Pons (tissue), 1 donor: ENCODE measurements around the gene PDE4D.

Experiments used
- DNase-seq: peaks from one replicate; pipeline ENCODE4 v3.0.0-alpha.2; 2016; ENCODE audit warnings: low spot score

PDE4D gene

DNA sequence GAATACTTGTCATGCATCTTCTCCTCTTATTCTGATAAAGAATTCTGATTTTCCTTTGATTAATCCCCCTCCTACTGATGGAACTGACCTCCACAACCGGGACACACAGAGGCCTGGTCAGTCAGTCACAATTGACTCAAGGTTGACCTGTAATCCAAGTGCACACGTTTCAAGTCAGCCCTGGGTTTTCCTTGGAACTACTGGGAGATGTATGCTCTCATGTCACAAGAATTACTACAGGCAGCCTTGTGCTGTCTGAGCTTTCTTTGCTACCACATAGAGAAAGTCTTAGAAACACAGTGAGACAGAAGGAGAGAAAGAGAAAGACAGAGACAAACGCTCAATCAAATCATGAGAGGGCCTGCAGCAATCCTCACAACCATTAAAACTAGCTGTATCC, 345.8 kb downstream of the PDE4D start:
- no peak for DNase-seq

- DNase-seq: no peak
These were observed 349.0 kb downstream of the PDE4D start for GRCh38 chr5:59544573-59544972.

GRCh38 chr5:59543821-59544442, 349.6 kb downstream of the PDE4D start:
- no peak for DNase-seq

DNA sequence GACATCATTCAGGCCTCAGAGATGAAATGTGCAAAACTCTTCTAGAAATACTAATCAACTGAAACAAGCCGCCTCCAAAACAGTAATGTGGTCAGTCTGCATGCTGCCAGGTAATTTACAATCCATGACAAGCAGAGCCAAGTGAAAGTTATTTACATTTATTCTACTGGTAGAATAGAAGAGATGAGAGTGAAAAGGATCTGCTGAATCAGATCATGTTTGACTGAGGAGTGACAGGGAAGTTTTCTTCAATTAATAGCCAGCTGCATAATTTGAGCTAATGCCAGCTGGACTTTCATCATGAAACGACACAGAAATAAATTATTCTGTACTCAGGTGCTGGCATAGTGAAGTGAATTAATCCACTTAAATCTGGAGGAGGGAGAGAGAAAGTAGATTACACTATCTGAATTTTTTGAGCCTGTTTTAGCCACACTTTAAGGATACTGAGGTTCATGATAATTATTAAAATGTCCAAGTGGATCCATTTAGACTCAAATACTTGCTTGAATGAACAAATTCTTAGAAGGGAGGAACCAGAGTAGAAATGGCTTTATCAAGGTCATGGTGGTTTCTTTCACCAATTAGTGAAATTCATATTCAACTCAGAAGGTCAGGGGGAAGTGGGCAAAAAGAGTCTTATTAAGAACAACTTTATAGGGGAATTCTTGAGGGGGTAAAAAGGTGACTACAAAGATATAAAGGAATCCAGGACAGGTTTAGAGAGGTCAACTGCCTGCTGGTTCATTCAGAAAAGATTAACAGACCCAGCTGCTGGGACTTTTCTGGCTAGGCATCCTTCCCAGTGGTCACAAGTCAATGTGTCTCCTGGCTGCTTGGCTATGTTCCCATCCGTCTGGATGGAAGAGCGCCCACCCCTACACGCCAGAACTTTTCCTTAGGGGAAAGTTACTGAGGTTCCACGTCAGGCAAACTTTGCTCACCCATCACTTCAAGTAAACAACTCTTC, 350.4 kb downstream of the PDE4D start:
- DNase-seq: peak; percentile 84

- no peak for DNase-seq
These were observed 351.2 kb downstream of the PDE4D start for GRCh38 chr5:59542306-59542705.

- DNase-seq: peak; percentile 92
These were observed 353.2 kb downstream of the PDE4D start for GRCh38 chr5:59540366-59540765.

DNA sequence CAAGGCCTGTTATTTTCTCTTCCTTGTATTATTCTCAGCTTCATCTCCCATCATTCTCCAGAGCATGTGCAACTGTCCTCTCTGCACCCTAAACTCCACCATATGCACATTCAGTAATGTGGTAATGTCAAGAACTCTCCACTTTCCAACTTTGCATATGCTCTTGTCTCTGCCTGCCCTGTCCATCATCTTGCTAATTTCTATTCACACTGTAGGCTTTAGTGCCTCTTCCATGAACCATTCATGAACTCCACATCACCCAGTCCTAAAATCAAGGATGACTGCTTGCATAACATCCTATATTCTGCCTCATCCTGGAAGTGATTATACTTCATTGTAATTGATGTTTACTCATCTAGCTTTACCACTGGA, 354.8 kb downstream of the PDE4D start:
- DNase-seq: no peak

DNA sequence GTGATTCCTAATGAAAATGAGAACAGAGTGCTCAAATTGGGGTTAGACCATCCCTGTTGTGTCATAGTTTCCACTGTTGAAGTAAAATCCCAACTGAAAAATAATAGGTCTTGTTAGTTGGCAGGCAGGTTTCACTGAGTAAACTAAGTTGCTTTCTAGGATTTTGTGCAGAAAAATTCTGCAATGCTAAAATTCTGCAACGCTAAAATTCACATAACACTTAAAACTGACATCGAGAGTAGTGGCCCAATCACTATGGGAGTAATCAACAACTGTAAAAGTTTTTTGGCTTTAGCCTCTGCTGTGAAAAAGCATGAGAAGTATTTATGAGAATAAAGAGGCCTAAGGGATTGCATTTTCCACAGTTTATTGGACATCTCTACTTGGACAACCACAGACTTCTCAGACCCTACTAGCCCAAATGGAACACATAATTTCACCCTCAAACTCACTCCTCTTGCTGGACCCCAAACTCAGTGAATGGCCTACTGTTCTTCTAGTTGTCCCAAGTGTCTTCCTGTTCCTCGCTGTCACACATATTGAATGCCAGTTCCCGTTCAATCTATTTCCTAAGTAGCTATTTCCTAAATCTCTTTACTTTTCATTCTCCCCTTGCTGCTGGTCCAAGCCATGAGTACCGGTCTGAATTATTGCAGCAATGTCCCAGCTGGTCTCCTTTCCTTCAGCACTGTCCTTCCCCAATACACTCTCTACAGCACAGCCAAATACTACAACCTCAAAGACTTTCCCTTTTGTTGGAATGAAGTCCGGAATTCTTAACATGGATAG, 355.4 kb downstream of the PDE4D start:
- DNase-seq: no peak

GRCh38 chr5:59536875-59537274, 356.7 kb downstream of the PDE4D start:
- no peak for DNase-seq

- no peak for DNase-seq
These were observed 358.0 kb downstream of the PDE4D start for GRCh38 chr5:59535561-59535960.

- no peak for DNase-seq
These were observed 359.8 kb downstream of the PDE4D start for GRCh38 chr5:59533730-59534108.

DNA sequence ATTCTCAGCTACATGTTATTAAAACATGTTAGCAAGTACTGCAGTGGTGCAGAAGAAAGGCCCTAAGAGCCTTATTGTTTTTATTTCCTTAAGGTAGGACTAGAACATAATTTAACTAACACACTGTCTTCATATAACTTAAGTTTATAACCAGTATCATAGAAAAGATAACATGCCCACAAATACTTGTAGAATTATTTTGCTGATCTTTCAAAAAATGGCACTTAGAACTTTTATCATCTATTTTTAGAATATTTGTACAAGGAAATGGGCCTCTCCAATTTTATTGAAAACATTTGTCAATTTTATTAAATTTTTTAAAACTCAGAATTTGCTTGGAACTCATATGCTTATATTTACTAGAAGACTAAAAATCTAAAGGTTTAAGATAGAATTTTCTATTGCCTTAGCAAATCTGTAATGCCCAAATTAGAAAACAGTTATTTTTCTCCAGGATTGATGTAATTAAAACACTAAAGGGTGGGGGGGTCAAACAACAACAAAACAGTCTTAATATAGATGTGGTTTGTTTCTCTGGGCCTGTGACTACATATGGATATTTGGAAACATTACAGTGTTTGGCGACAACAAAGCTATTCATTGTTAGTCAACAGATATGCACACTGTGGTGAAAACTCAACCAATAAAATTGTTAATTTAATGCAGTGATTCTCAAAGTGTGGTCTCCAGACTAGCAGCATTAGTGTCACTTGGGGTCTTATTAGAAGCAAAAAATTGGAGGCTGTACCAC, 360.4 kb downstream of the PDE4D start:
- DNase-seq: peak; percentile 73

GRCh38 chr5:59529239-59529638, 364.3 kb downstream of the PDE4D start:
- no peak for DNase-seq

- DNase-seq: no peak
These were observed 365.2 kb downstream of the PDE4D start for GRCh38 chr5:59528202-59528862.

- no peak for DNase-seq
These were observed 367.6 kb downstream of the PDE4D start for GRCh38 chr5:59525957-59526356.

DNA sequence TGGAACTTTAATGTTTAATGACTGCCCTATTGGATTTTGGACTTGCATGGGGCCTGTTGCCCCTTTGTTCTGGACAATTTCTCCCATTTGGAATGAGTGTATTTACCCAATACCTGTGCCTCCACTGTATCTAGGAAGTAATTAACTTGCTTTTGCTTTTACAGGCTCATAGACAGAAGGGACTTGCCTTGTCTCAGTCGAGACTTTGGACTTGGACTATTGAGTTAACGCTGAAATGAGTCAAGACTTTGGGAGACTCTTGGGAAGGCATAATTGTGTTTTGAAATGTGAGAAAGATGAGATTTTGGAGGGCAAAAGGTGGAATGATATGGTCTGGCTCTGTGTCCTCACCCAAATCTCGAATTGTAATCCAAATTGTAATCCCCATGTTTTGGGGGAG, 368.2 kb downstream of the PDE4D start:
- no peak for DNase-seq

- no peak for DNase-seq
These were observed 371.2 kb downstream of the PDE4D start for GRCh38 chr5:59522201-59522831.

- DNase-seq: no peak
These were observed 372.1 kb downstream of the PDE4D start for GRCh38 chr5:59521476-59521875.

- DNase-seq: no peak
These were observed 374.2 kb downstream of the PDE4D start for GRCh38 chr5:59519338-59519737.

DNA sequence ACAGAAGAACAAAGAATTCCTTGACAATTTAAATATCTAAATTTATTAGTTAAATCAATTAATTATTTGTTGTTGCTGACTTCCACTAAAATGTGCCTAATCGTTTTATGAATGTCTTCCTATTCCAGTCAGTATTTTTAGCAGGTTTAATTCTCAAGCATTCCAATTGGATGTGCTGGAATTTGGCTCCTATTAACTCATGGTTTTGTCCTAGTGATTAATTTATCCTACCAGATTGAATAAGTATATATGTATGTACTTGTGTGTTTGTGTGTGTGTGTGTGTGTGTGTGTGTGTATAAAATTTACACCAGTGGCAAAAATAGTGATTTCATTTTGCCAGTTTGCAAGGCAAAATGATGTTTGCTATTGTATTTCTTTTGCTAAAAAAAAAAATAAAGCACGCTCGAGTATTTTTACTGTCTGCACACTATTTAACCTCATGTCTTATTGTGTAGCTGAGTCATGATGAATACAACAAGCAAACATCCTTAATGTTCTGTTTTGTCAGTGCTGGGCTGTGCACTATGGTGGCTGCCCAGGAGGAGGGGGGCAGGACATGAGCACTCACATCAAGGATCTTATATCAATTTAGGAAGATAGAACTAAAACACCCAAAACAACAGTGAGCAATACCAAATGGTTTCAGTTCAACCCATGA, 375.5 kb downstream of the PDE4D start:
- DNase-seq: no peak
